GM18867 (cell line): ENCODE results near the gene KRTCAP2.

Experiments used
- ATAC-seq: cut with Tn5 transposase; IDR thresholded peaks from one replicate; pipeline ENCODE4 v1.9.1; 2021; ENCODE audit warnings: mild to moderate bottlenecking, moderate library complexity; ENCODE audit not compliant: unreplicated experiment

KRTCAP2 gene

GRCh38 chr1:155184835-155185782 is 12.0 kb upstream of the KRTCAP2 start:
- peak; percentile 77 for ATAC-seq

GRCh38 chr1:155184351-155184811 is 11.3 kb upstream of the KRTCAP2 start:
- no peak for ATAC-seq

- ATAC-seq: no peak
Observed at GRCh38 chr1:155183775-155184221, 10.7 kb upstream of the KRTCAP2 start.

- no peak for ATAC-seq
Observed at GRCh38 chr1:155182052-155182550, 9.0 kb upstream of the KRTCAP2 start.

- no peak for ATAC-seq
Observed at GRCh38 chr1:155181371-155182051, 8.4 kb upstream of the KRTCAP2 start.

GRCh38 chr1:155179112-155180031 is 6.3 kb upstream of the KRTCAP2 start:
- ATAC-seq: no peak

- no peak for ATAC-seq
Observed at GRCh38 chr1:155178441-155179111, 5.5 kb upstream of the KRTCAP2 start.

- ATAC-seq: no peak
Observed at GRCh38 chr1:155177918-155178281, 4.8 kb upstream of the KRTCAP2 start.

- no peak for ATAC-seq
Observed at GRCh38 chr1:155177192-155177917, 4.3 kb upstream of the KRTCAP2 start.

GRCh38 chr1:155176544-155177071 is 3.5 kb upstream of the KRTCAP2 start:
- no peak for ATAC-seq

- ATAC-seq: no peak
Observed at GRCh38 chr1:155175927-155176371, 2.8 kb upstream of the KRTCAP2 start.

- ATAC-seq: no peak
Observed at GRCh38 chr1:155175281-155175926, 2.3 kb upstream of the KRTCAP2 start.

- no peak for ATAC-seq
Observed at GRCh38 chr1:155174324-155175280, 1.5 kb upstream of the KRTCAP2 start.

- ATAC-seq: no peak
Observed at GRCh38 chr1:155173478-155174323, 597 bp upstream of the KRTCAP2 start, which contains the start of gene TRIM46. TRIM46 (plus strand) TSS chr1:155173849; CDS start chr1:155173967, 118 bp downstream.

- peak; percentile 15 for ATAC-seq
Observed at GRCh38 chr1:155171836-155172731, 1.0 kb downstream of the KRTCAP2 start.
